ENCODE measurements around the gene TMEFF1. TPM values are rescaled to one million over a fixed set of nuclear protein-coding genes. Genes with fewer than 3 reads are reported as not detected.

TMEFF1 gene
- total RNA-seq, 1 experiment from 2014 or later: not detected

GRCh38 chr9:100602342-100602801 is 129.4 kb downstream of the TMEFF1 start:
- peak; percentile 82 for DNase-seq (ENCODE audit: low spot score)

- DNase-seq (ENCODE audit: low spot score): no peak
Observed at GRCh38 chr9:100605405-100605804, 132.5 kb downstream of the TMEFF1 start.

GRCh38 chr9:100619194-100619593 is 146.2 kb downstream of the TMEFF1 start:
- DNase-seq (ENCODE audit: low spot score): no peak

- no peak for DNase-seq (ENCODE audit: low spot score)
Observed at GRCh38 chr9:100619665-100620064, 146.7 kb downstream of the TMEFF1 start.

- no peak for DNase-seq (ENCODE audit: low spot score)
Observed at GRCh38 chr9:100623969-100624368, 151.0 kb downstream of the TMEFF1 start.

GRCh38 chr9:100626949-100627348 is 154.0 kb downstream of the TMEFF1 start:
- no peak for DNase-seq (ENCODE audit: low spot score)

Other genes starting within 250 kb of the TMEFF1 start
- gene TEX10, start 120.2 kb upstream of the TMEFF1 start, total RNA-seq (2014; rRNA removed; shearing (Covaris generic)): 15.4 and 16.5 TPM in 2 replicates
- 16.5 and 18.6 TPM in 2 replicates for gene MSANTD3, start 46.0 kb upstream of the TMEFF1 start, total RNA-seq (2014; rRNA removed; shearing (Covaris generic))
- gene CAVIN4, start 104.9 kb downstream of the TMEFF1 start, total RNA-seq (2014; rRNA removed; shearing (Covaris generic)): 0.08 and 0.10 TPM in 2 replicates

Measured in HT-29 (cell line).